ENCODE measurements around the gene DHX16. TPM values are rescaled to one million over a fixed set of nuclear protein-coding genes. Genes with fewer than 3 reads are reported as not detected.

The DHX16 gene
- total and polyA plus RNA-seq, 2 of the 4 experiments (the other 2 are of a cell fraction) = 47.9 to 48.4 TPM

GRCh38 chr6:30603961-30604360 is 68.8 kb downstream of the DHX16 start:
- Histone ChIP-seq H3K9me1 (ENCODE audit: insufficient read depth, low read length) (0 out of 2 replicates have a peak, but pooled peaks cover 5% of the 10 kb centered on the region), H4K91ac (ENCODE audit: insufficient read depth, low read depth, low read length) (no peak overlapping the region), H3K4me2 (ENCODE audit: low read depth, low read length) (no peak overlapping the region), H4K8ac (ENCODE audit: low read depth in 2 of 2, low read length in 2 of 2) (no peak overlapping the region), H4K20me1 (ENCODE audit: insufficient read depth, low read length) (peaks cover 59% of the 10 kb centered on the region), H2BK20ac (ENCODE audit: low read depth, low read length) (no peak overlapping the region), H2AFZ (replicated peaks; ENCODE audit: low read length, poor library complexity) (no peak overlapping the region), H3K23ac (ENCODE audit: low read depth, low read length) (no peak overlapping the region), H3K9ac (ENCODE audit: low read depth, low read length) (no peak overlapping the region), H3K18ac (ENCODE audit: low read depth, low read length) (no peak overlapping the region), H3K4me3 (ENCODE audit: insufficient read depth, low read depth, low read length) (no peak overlapping the region), H2BK120ac (ENCODE audit: low read depth, low read length) (no peak overlapping the region), H3K9me3 (ENCODE audit: control insufficient read depth, insufficient read depth, low read length) (no peaks in the 10 kb centered on the region), H3K36me3 (ENCODE audit: control insufficient read depth, insufficient read depth, low read length) (peaks cover 76% of the 10 kb centered on the region), H3K4me1 (ENCODE audit: control insufficient read depth, insufficient read depth, low read length) (no peaks in the 10 kb centered on the region), H3K4ac (ENCODE audit: low read depth, low read length) (no peak overlapping the region), H3K79me1 (ENCODE audit: low read depth in 1 of 2, low read length in 2 of 2) (peaks cover 12 to 45% of the 10 kb centered on the region in 2 experiments; a peak in 3 of 4 replicates), H2BK5ac (ENCODE audit: low read depth, low read length, poor library complexity, severe bottlenecking) (no peak overlapping the region), H3K14ac (replicated peaks; ENCODE audit: low read depth, low read length) (no peak overlapping the region), H3K56ac (ENCODE audit: extremely low read depth, insufficient read depth, low read length) (no peak overlapping the region), H2BK15ac (ENCODE audit: low read depth, low read length) (no peak overlapping the region), H3K27ac (ENCODE audit: insufficient read depth, low read length) (no peak overlapping the region), H2AK9ac (replicated peaks; ENCODE audit: low read depth, low read length, poor library complexity) (no peak overlapping the region), H3K27me3 (ENCODE audit: control insufficient read depth, insufficient read depth, low read length) (no peaks in the 10 kb centered on the region), H4K5ac (ENCODE audit: low read depth, low read length) (no peak overlapping the region), H2AK5ac (ENCODE audit: low read depth, low read length) (no peak overlapping the region)
- TF ChIP-seq SMC3 (IDR thresholded peaks at IDR 0.05; ENCODE audit: low read depth, low read length) = no peak
- no peak for TF ChIP-seq CEBPB (IDR thresholded peaks at IDR 0.05; ENCODE audit: low read depth, low read length)
- no peak for TF ChIP-seq CHD1 (IDR thresholded peaks at IDR 0.05; ENCODE audit: low read depth, low read length)
- TF ChIP-seq RCOR1 (IDR thresholded peaks at IDR 0.05; ENCODE audit: insufficient replicate concordance, low read length) = no peak
- TF ChIP-seq BHLHE40 (IDR thresholded peaks at IDR 0.05; ENCODE audit: low read depth, low read length) = no peak
- no peak for TF ChIP-seq NFE2L2 (IDR thresholded peaks at IDR 0.05; ENCODE audit: low read depth, low read length)
- no peak for TF ChIP-seq RFX5 (IDR thresholded peaks at IDR 0.05; ENCODE audit: low read depth, low read length)
- no peak for TF ChIP-seq FOS (IDR thresholded peaks at IDR 0.05; ENCODE audit: low read depth, low read length)
- POLR2A ChIA-PET (ENCODE audit: unreplicated experiment) = interaction anchor here (0.6 kb wide), 1 partner anchor 10 kb away, joined by 3 read pairs; no protein-coding TSS in a partner anchor
- CTCF ChIA-PET = no interaction called here
- no TSS peak for BruUV-seq (replicated peaks)
- DNase-seq = no peak
- in situ Hi-C loops (cut with MboI; ENCODE audit: low sequenced_read_pairs) (no loop called here), intact Hi-C loops (cut with micrococcal nuclease) (no loop called here), dilution Hi-C loops (cut with HindIII; ENCODE audit: low sequenced_read_pairs, unreplicated experiment) (no loop called here)
- 96% methylated on average over 4 of the region's 13 CpGs; no CpG with 5 or more reads in 1 of the 2 experiments for WGBS, 2 experiments (ENCODE audit: extremely low coverage in 2 of 2, insufficient read length in 1 of 2)
- ATAC-seq (ENCODE audit: low read depth) = no peak

Other genes with a start within 250 kb of the DHX16 start
- 84.8 and 85.8 TPM in 2 replicates for gene HLA-E, start 183.5 kb downstream of the DHX16 start, total RNA-seq (2012; rRNA removed)
- gene HLA-E, start 183.5 kb downstream of the DHX16 start, polyA plus RNA-seq (2012; rRNA removed) = 83.6 and 91.4 TPM in 2 replicates
- gene GNL1, start 116.5 kb downstream of the DHX16 start, total RNA-seq (2012; rRNA removed) = 33.9 and 40.5 TPM in 2 replicates
- 43.7 and 44.0 TPM in 2 replicates for gene GNL1, start 116.5 kb downstream of the DHX16 start, polyA plus RNA-seq (2012; rRNA removed)
- 7.2 TPM in 2 replicates for gene PRR3, start 115.7 kb downstream of the DHX16 start, total RNA-seq (2012; rRNA removed)
- 16.7 and 17.3 TPM in 2 replicates for gene PRR3, start 115.7 kb downstream of the DHX16 start, polyA plus RNA-seq (2012; rRNA removed)
- 47.5 and 48.6 TPM in 2 replicates for gene ABCF1, start 101.6 kb downstream of the DHX16 start, total RNA-seq (2012; rRNA removed)
- gene ABCF1, start 101.6 kb downstream of the DHX16 start, polyA plus RNA-seq (2012; rRNA removed) = 35.8 and 39.1 TPM in 2 replicates
- 16.1 and 18.8 TPM in 2 replicates for gene PPP1R10, start 55.8 kb downstream of the DHX16 start, total RNA-seq (2012; rRNA removed)
- gene PPP1R10, start 55.8 kb downstream of the DHX16 start, polyA plus RNA-seq (2012; rRNA removed) = 21.2 TPM in 2 replicates
- 71.7 and 82.3 TPM in 2 replicates for gene MRPS18B, start 55.2 kb downstream of the DHX16 start, total RNA-seq (2012; rRNA removed)
- gene MRPS18B, start 55.2 kb downstream of the DHX16 start, polyA plus RNA-seq (2012; rRNA removed) = 51.2 and 59.8 TPM in 2 replicates
- gene ATAT1, start 46.1 kb downstream of the DHX16 start, total RNA-seq (2012; rRNA removed) = 3.3 and 5.6 TPM in 2 replicates
- gene ATAT1, start 46.1 kb downstream of the DHX16 start, polyA plus RNA-seq (2012; rRNA removed) = 13.2 and 15.5 TPM in 2 replicates
- 1.1 and 1.4 TPM in 2 replicates for gene C6orf136, start 25.9 kb downstream of the DHX16 start, total RNA-seq (2012; rRNA removed)
- gene C6orf136, start 25.9 kb downstream of the DHX16 start, polyA plus RNA-seq (2012; rRNA removed) = 11.7 and 12.8 TPM in 2 replicates
- gene PPP1R18, start 13.6 kb upstream of the DHX16 start, total RNA-seq (2012; rRNA removed) = 31.9 and 32.8 TPM in 2 replicates
- 129 and 134 TPM in 2 replicates for gene PPP1R18, start 13.6 kb upstream of the DHX16 start, polyA plus RNA-seq (2012; rRNA removed)
- gene NRM, start 18.0 kb upstream of the DHX16 start, total RNA-seq (2012; rRNA removed) = 1.7 and 2.2 TPM in 2 replicates
- 27.0 and 29.1 TPM in 2 replicates for gene NRM, start 18.0 kb upstream of the DHX16 start, polyA plus RNA-seq (2012; rRNA removed)
- gene MDC1, start 44.3 kb upstream of the DHX16 start, total RNA-seq (2012; rRNA removed) = 3.6 and 4.5 TPM in 2 replicates
- gene MDC1, start 44.3 kb upstream of the DHX16 start, polyA plus RNA-seq (2012; rRNA removed) = 12.1 and 12.4 TPM in 2 replicates
- gene TUBB, start 47.3 kb upstream of the DHX16 start, total RNA-seq (2012; rRNA removed) = 1,207 and 1,401 TPM in 2 replicates
- 2,004 and 2,008 TPM in 2 replicates for gene TUBB, start 47.3 kb upstream of the DHX16 start, polyA plus RNA-seq (2012; rRNA removed)
- gene FLOT1, start 69.7 kb upstream of the DHX16 start, total RNA-seq (2012; rRNA removed) = 96.2 and 104 TPM in 2 replicates
- gene FLOT1, start 69.7 kb upstream of the DHX16 start, polyA plus RNA-seq (2012; rRNA removed) = 161 and 162 TPM in 2 replicates
- gene IER3, start 71.5 kb upstream of the DHX16 start, total RNA-seq (2012; rRNA removed) = 38.4 and 65.8 TPM in 2 replicates
- gene IER3, start 71.5 kb upstream of the DHX16 start, polyA plus RNA-seq (2012; rRNA removed) = 159 and 163 TPM in 2 replicates
- 5.6 and 6.7 TPM in 2 replicates for gene DDR1, start 211.5 kb upstream of the DHX16 start, total RNA-seq (2012; rRNA removed)
- gene DDR1, start 211.5 kb upstream of the DHX16 start, polyA plus RNA-seq (2012; rRNA removed) = 17.8 and 19.6 TPM in 2 replicates
- 6.9 and 13.4 TPM in 2 replicates for gene GTF2H4, start 235.2 kb upstream of the DHX16 start, total RNA-seq (2012; rRNA removed)
- 29.5 and 30.8 TPM in 2 replicates for gene GTF2H4, start 235.2 kb upstream of the DHX16 start, polyA plus RNA-seq (2012; rRNA removed)
- gene VARS2, start 241.2 kb upstream of the DHX16 start, total RNA-seq (2012; rRNA removed) = 6.9 and 7.2 TPM in 2 replicates
- gene VARS2, start 241.2 kb upstream of the DHX16 start, polyA plus RNA-seq (2012; rRNA removed) = 13.3 and 14.0 TPM in 2 replicates

Data from IMR-90 (cell line).